Head of caudate nucleus (tissue), 42 donors: ENCODE data around the gene CACNA2D2.

Experiments used
- DNase-seq, 42 donors: peaks; one replicate each; pipeline versions ENCODE4 v3.0.0 to v3.0.0-alpha.2; 2020 to 2021; ENCODE audit warnings: mixed read lengths in 7 of 42
- intact Hi-C: fragments of 100-400 bp; cut with DNase I; formaldehyde crosslinking; loops from one replicate; pipeline ENCODE4 v1.15.0; 2022

The CACNA2D2 gene

DNA sequence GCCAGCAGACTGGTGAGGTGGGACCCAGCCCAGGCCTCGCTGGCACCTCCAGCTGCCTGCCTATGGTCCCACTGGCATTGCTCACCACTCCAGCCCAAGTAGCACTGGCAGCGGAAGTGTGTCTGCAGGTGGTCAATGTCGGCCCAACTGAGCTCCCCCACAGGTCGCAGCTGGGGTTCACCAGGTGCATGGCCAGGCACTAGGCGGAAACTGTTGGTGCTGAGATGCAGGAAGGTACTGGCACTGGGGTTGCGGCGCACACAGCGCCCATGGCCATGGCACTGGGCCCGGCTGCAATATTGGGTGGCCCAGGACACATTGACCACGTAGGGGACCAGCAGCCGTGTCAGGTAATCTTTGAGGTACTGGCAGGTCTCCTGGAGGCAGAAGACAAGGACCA, 185.3 kb downstream of the CACNA2D2 start:
- no peak for DNase-seq
- intact Hi-C loops, result no loop called here

DNA sequence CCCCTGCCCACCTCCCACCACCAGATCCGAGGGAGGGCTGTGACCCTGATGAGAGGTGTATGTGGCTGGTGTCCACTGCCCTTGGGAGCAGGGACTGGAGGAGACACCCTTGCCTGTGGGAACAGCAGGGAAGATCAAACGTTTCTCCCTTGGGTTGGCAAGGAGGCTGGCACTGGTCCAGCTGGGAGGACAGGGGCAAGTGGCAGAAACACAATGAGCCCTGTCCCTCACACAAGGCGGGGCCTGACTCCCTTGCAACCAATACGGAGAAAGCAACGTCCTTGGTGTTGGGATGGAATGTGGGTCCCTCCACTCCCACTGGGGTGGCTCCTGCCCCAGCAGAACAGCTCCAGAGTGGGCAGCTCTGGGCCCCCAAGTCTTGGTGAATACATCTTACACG, 186.1 kb downstream of the CACNA2D2 start:
- intact Hi-C loops, result no loop called here
- DNase-seq, result no peak

DNA sequence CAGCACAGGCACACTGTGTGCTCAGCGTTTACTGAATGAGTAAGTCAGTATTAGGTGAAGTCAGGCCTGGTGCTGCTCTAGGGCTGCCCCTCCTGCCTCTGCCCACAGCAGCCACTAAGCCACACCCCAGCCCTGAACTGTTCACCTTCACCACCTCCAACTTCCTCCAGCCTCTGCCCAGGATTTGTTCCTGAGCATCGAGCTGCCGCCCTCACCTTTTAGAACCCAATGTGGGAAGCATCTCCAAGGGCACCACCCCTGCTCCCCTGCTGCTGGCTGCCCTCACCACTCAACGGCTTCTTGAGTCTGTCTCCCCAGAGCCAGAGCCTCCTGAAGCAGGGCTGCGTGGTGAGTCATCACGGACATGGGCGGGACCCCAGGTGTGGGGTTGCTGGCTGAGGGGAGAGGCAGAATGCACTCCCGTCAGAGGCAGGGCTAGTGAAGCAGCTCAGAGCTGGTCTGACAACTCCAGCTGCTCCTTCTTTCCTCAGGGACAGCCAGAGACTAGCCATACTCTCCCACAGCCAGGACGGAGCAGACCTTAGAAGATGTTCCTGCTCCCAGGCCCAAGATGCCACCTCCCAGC, 186.7 kb downstream of the CACNA2D2 start:
- intact Hi-C loops, result no loop called here
- DNase-seq, result peak in 38 of 42 donors; percentile 46 to 94 (median 74)

DNA sequence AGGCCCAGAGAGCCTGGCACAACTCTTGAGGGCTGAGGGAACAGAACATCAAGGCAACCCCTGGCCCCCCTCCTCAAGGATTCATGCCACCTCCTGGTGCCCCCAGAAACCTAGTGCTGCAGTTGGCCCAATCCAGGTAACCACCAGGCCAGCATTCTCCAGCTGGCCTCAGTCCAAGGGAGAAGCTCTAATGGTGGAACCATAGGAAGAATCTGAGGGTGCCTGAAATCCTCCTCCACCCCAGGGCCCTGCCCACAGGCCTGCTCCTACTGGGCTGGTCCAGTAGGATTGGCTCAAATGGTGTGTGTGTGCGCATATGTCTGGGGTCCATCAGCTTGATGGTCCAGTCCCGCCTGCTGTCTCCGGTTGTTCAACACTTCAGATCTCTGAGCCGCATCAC, 188.6 kb downstream of the CACNA2D2 start:
- DNase-seq, result no peak
- intact Hi-C loops, result no loop called here

DNA sequence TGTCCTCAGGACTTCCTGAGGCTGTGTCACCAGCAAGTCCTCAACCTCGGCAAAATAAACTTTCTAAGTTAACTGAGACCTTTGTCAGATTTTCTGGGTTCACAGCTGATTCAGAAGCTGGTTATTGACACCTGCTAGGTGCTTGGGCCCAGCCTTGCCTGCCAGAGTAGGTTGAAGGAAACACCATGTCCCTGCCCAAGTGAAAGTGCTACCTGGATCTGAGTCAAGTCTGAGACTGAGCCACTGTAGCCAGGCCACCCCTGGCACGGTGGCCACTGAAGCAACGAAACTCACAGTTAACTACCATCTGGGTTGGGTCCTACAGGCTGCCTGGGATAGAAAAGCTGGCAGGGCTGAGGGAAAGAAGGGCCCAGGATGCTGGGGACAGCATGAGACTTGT, 189.1 kb downstream of the CACNA2D2 start:
- intact Hi-C loops, result no loop called here
- DNase-seq, result no peak
